HG03460 (cell line): ENCODE results near the gene SIK3.

Source experiments
- ATAC-seq: cut with Tn5 transposase; IDR thresholded peaks from one replicate; pipeline ENCODE4 v1.9.1; 2021; ENCODE audit not compliant: unreplicated experiment

Gene SIK3

DNA sequence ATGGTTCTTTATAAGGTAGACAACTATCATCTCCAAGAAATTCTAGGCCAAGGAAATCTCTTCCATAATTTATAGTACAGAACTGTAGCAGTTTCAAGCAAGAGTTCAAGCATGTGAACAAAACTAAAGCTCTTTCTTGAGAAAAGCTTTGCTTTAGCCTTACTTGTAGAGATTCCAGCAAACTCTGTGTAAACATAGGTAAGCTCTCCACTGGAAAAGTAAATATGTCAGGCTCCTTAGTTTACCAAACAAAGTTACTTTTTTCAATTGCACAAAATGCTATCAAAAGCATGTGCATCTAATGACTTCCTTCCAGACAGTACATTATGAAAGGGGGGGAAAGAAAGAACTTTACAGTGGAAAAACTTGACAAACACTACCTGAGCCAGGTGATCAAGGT lies 125.0 kb downstream of the SIK3 start:
- no peak for ATAC-seq

- ATAC-seq = no peak
Measured at GRCh38 chr11:116972691-116973090, 125.5 kb downstream of the SIK3 start.

DNA sequence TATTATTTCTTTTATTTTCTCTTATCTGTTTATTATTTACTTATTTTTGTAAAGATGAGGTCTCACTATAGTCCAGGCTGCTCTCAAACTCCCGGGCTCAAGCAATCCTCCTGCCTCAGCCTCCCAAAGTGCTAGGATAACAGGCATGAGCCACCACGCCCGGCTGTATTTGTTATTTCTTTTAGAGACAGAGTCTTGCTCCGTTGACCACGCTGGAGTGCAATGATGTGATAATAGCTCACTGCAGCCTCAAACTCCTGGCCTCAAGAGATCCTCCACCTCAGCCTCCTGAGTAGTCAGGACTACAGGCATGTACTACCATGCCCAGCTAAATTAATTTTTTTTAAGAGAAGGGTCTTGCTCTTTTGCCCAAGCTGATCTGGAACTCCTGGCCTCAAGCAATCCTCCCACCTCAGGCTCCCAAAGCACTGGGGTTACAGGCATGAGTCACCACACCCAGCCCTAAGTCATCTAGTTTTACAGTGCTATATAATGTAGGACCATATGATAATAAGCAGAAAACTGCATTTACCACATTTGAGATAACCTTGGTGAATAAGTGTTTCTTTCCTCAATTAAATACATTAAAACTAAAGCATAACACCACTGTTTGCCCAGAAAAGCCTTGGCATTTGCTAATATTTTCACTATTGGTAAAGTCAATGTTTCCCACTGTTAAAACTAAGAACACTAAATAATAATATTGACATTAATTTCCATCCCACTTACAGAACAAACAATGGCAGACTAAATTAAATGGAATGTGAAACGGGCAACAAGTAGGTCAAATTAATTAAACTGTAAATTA lies 127.5 kb downstream of the SIK3 start:
- ATAC-seq = no peak

GRCh38 chr11:116969694-116970093 lies 128.5 kb downstream of the SIK3 start:
- no peak for ATAC-seq

GRCh38 chr11:116964269-116964668 lies 134.0 kb downstream of the SIK3 start:
- no peak for ATAC-seq

DNA sequence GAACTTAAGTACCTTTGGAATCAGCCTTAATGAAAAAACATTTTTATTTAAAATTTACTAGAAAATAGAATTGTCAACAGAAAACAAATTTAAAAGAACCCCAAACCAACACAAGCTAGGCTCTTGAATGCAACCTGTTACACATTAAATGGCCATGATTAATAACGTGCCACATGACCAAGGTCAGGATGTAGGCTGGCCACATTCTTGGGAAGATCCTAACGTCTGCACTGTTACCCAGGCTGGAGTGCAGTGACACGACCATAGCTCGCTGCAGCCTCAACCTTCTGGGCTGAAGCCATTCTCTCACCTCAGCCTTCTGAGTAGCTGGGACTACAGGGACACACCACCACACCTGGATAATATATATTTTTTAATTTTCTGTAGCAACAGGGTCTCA lies 134.4 kb downstream of the SIK3 start:
- no peak for ATAC-seq

GRCh38 chr11:116962108-116962507 lies 136.1 kb downstream of the SIK3 start:
- ATAC-seq = no peak

GRCh38 chr11:116960930-116961329 lies 137.3 kb downstream of the SIK3 start:
- no peak for ATAC-seq

DNA sequence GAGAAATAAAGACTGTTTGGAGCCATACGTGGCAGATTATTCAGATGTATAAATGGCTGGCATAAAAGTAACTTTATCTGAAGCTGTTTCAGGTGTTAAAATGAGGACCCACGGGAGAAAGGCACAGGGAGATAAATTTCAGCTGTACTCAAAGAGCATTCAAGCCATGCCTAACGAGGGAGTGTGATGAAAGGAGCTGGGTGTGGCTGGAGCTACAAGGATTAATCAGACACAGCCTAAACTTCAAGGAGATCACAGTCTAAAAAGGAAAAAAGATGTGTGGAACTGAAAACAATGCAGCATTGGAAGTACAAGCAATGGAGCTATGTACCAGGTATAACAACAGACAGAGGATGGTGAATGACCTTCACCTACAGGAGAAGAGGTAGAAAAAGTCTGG lies 140.0 kb downstream of the SIK3 start:
- no peak for ATAC-seq

- ATAC-seq = no peak
Measured at GRCh38 chr11:116955949-116956348, 142.3 kb downstream of the SIK3 start.

- ATAC-seq = no peak
Measured at GRCh38 chr11:116955548-116955947, 142.7 kb downstream of the SIK3 start.

- no peak for ATAC-seq
Measured at GRCh38 chr11:116953530-116954285, 144.5 kb downstream of the SIK3 start.

DNA sequence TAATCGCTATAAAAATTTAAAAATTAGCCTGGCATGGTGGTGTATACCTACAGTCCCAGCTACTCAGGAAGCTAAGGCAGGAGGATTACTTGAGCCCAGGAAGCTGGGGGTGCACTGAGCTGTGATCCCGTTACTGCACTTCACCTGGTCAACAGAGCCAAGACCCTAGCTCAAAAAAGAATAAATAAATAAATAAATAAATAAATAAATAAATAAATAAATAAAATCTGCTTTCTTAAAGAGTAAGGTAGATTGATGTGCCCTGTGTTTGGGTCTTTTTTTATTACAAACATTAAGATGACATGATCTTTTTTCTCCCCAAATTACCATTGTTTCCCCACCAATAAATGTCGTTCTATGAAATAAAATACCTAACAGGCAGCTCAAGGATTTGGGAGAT lies 146.5 kb downstream of the SIK3 start:
- ATAC-seq = no peak

- ATAC-seq = no peak
Measured at GRCh38 chr11:116950210-116950609, 148.0 kb downstream of the SIK3 start.

- no peak for ATAC-seq
Measured at GRCh38 chr11:116948391-116948790, 149.8 kb downstream of the SIK3 start.

GRCh38 chr11:116946414-116946813 lies 151.8 kb downstream of the SIK3 start:
- no peak for ATAC-seq

GRCh38 chr11:116939499-116939898 lies 158.7 kb downstream of the SIK3 start:
- no peak for ATAC-seq

DNA sequence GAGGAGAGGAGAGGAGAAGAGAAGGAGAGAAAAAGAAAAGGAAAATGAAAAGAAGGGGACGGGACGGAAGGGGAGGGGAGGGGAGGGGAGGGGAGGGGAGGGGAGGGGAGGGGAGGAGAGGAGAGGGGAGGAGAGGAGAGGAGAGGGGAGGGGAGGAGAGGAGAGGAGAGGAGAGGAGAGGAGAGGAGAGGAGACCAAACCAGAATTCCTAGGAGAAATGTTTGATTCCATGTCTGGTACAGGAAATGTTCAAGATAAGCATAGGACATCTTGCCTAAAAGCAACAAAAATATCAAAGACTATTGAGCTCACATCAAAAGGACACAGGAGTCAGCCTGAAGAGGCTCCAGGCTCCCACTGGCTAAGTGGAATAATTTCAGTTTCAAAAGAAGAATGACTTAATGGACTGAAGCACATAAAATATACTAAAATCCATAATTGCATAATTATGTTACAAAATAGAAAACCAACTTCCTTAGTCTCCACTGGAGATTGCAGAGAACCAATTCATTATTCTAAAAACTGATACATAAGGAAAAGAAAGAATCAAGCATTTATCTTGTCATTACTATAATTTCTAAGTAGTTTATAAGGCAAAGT lies 159.7 kb downstream of the SIK3 start:
- ATAC-seq = no peak

- no peak for ATAC-seq
Measured at GRCh38 chr11:116936754-116937446, 161.3 kb downstream of the SIK3 start.

GRCh38 chr11:116935514-116935913 lies 162.7 kb downstream of the SIK3 start:
- no peak for ATAC-seq

GRCh38 chr11:116935089-116935488 lies 163.1 kb downstream of the SIK3 start:
- no peak for ATAC-seq
